Fibroblast of lung (primary cell): Measurements from ENCODE around the gene FHIP2A. TPM values are rescaled to one million over a fixed set of nuclear protein-coding genes. Genes with fewer than 3 reads are reported as not detected.

ENCODE experiments used
- DNase-seq, 2 donors: peaks; one replicate each; pipeline versions ENCODE4 v3.0.0 to v3.0.0-alpha.2; 2010; ENCODE audit warnings: low read depth in 2 of 2
- H2AFZ ChIP-seq: 2 replicates; pipeline ENCODE4 v1.5.1; 2012; ENCODE audit warnings: low read length, control low read depth, inconsistent platforms
- H3K27ac ChIP-seq: 2 replicates; pipeline ENCODE4 v1.5.1; 2011; ENCODE audit warnings: low read length, control low read depth; ENCODE audit not compliant: insufficient read depth
- H3K27me3 ChIP-seq: 2 replicates; pipeline ENCODE4 v1.5.1; 2011; ENCODE audit warnings: mild to moderate bottlenecking, low read length; ENCODE audit not compliant: control insufficient read depth, insufficient read depth
- H3K36me3 ChIP-seq: 2 replicates; pipeline ENCODE4 v1.5.1; 2011; ENCODE audit warnings: low read length; ENCODE audit not compliant: control insufficient read depth, insufficient read depth
- H3K4me1 ChIP-seq: 2 replicates; pipeline ENCODE4 v1.5.1; 2011; ENCODE audit warnings: low read length; ENCODE audit not compliant: control insufficient read depth, insufficient read depth; ENCODE audit errors: extremely low read depth
- H3K4me2 ChIP-seq: 2 replicates; pipeline ENCODE4 v1.5.1; 2011; ENCODE audit warnings: low read length, control low read depth; ENCODE audit not compliant: insufficient read depth; ENCODE audit errors: extremely low read depth
- H3K4me3 ChIP-seq, 4 experiments: fragments of 200-600 bp in 1 of 4; sonication (generic) in 1 of 4; replicated peaks in 1 of 4; 2 replicates each; pipeline ENCODE4 v1.5.1; 2011 to 2016; ENCODE audit warnings: low read length in 4 of 4, low read depth in 3 of 4, mild to moderate bottlenecking in 3 of 4, control low read depth in 2 of 4, inconsistent platforms in 1 of 4, mixed read lengths in 1 of 4; ENCODE audit not compliant: insufficient read depth in 1 of 4; ENCODE audit errors: control extremely low read depth in 1 of 4
- H3K79me2 ChIP-seq: 2 replicates; pipeline ENCODE4 v1.5.1; 2012; ENCODE audit warnings: mild to moderate bottlenecking, low read length, inconsistent platforms; ENCODE audit not compliant: control insufficient read depth, insufficient read depth
- H3K9ac ChIP-seq: 2 replicates; pipeline ENCODE4 v1.5.1; 2011; ENCODE audit warnings: mild to moderate bottlenecking, low read length, control low read depth; ENCODE audit not compliant: insufficient read depth
- H3K9me3 ChIP-seq: 2 replicates; pipeline ENCODE4 v1.5.1; 2012; ENCODE audit warnings: low read depth, low read length; ENCODE audit not compliant: control insufficient read depth, insufficient read depth
- H4K20me1 ChIP-seq: 2 replicates; pipeline ENCODE4 v1.5.1; 2011; ENCODE audit warnings: low read length; ENCODE audit not compliant: control insufficient read depth, insufficient read depth; ENCODE audit errors: extremely low read depth
- EZH2 ChIP-seq: IDR thresholded peaks from 2 replicates; pipeline ENCODE4 v1.5.1; 2012; ENCODE audit warnings: low read length, control low read depth, mild to moderate bottlenecking; ENCODE audit errors: missing control alignments
- polyA plus RNA-seq, 2 donors: library from polyadenylated mRNA; depleted of rRNA in 1 of 2; stranded (reverse) in 1 of 2; unstranded in 1 of 2; fragments of >200 nt; gene quantifications; 2 replicates each; pipeline ENCODE4 v1.2.1, GENCODE V29; 2011 to 2012; ENCODE audit warnings: missing spikeins in 1 of 2
- total RNA-seq: library from RNA; depleted of rRNA; stranded (reverse); fragments of >200 nt; gene quantifications from 2 replicates; pipeline ENCODE4 v1.2.1, GENCODE V29; 2014
- TF ChIP-seq, protein P1 (sequence below), 2 donors: IDR thresholded peaks in 1 of 2; conservative IDR thresholded peaks in 1 of 2; 1 replicate in 1 of 2; 2 replicates in 1 of 2; pipeline ENCODE4 v1.5.1; 2011 to 2012; ENCODE audit warnings: low read length in 2 of 2, control low read depth in 1 of 2, inconsistent platforms in 1 of 2, low read depth in 1 of 2, mild to moderate bottlenecking in 1 of 2

Gene FHIP2A
- total and polyA plus RNA-seq, 2 donors (not counting 1 experiment from before 2014, with no cell fraction given), result 26.1 to 26.6 TPM

DNA sequence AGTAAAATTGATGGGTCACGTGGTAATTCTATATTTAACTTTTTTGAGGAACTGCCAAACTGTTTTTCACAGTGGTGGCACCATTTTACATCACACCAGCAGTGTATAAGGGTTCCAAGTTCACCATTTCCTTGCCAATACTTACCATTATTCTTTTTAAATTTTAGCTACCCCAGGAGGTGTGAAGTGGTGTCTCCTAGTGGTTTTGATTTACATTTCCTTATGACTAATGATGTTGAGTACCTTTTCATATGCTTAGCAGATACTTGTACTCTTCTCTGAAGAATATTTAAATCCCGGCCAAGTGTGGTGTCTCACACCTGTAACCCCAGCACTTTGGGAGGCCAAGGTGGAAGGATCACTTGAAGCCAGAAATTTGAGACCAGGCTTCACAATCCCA lies 28.5 kb downstream of the FHIP2A start:
- Histone ChIP-seq H4K20me1 (no peaks in the 10 kb centered on the region), H3K4me3 (no peak overlapping the region), H3K79me2 (no peaks in the 10 kb centered on the region), H3K27me3 (no peaks in the 10 kb centered on the region), H3K9ac (no peak overlapping the region), H3K36me3 (peaks cover 6% of the 10 kb centered on the region), H3K27ac (no peak overlapping the region), H3K9me3 (no peaks in the 10 kb centered on the region), H2AFZ (no peak overlapping the region), H3K4me1 (peaks cover 3% of the 10 kb centered on the region), H3K4me2 (no peak overlapping the region)
- DNase-seq, result no peak
- TF ChIP-seq, protein P1, sequence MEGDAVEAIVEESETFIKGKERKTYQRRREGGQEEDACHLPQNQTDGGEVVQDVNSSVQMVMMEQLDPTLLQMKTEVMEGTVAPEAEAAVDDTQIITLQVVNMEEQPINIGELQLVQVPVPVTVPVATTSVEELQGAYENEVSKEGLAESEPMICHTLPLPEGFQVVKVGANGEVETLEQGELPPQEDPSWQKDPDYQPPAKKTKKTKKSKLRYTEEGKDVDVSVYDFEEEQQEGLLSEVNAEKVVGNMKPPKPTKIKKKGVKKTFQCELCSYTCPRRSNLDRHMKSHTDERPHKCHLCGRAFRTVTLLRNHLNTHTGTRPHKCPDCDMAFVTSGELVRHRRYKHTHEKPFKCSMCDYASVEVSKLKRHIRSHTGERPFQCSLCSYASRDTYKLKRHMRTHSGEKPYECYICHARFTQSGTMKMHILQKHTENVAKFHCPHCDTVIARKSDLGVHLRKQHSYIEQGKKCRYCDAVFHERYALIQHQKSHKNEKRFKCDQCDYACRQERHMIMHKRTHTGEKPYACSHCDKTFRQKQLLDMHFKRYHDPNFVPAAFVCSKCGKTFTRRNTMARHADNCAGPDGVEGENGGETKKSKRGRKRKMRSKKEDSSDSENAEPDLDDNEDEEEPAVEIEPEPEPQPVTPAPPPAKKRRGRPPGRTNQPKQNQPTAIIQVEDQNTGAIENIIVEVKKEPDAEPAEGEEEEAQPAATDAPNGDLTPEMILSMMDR (conservative IDR thresholded peaks at IDR 0.05 in 1 of 2, IDR thresholded peaks at IDR 0.05 in 1 of 2; ENCODE audit: low read depth in 1 of 2, low read length in 2 of 2), result no peak
- TF ChIP-seq EZH2, result no peak

GRCh38 chr10:114851336-114851735 lies 29.8 kb downstream of the FHIP2A start:
- no peak overlapping the region for H3K4me3 ChIP-seq
- H3K36me3 ChIP-seq, result peaks cover 2% of the 10 kb centered on the region

GRCh38 chr10:114852197-114852596 lies 30.6 kb downstream of the FHIP2A start:
- Histone ChIP-seq H3K4me3 (no peak overlapping the region), H2AFZ (no peak overlapping the region), H3K27me3 (no peaks in the 10 kb centered on the region), H3K9me3 (no peaks in the 10 kb centered on the region), H3K4me1 (peaks cover 13% of the 10 kb centered on the region), H3K27ac (no peak overlapping the region), H3K4me2 (no peak overlapping the region), H3K9ac (no peak overlapping the region), H3K36me3 (peaks cover 2% of the 10 kb centered on the region), H3K79me2 (no peaks in the 10 kb centered on the region), H4K20me1 (no peaks in the 10 kb centered on the region)
- DNase-seq, result no peak
- no peak for TF ChIP-seq EZH2
- TF ChIP-seq, protein P1 (conservative IDR thresholded peaks at IDR 0.05 in 1 of 2, IDR thresholded peaks at IDR 0.05 in 1 of 2; ENCODE audit: low read depth in 1 of 2, low read length in 2 of 2), result no peak

More at GRCh38 chr10:114851336-114851735, 29.8 kb downstream of the FHIP2A start:
- Histone ChIP-seq H3K4me2 (no peak overlapping the region), H2AFZ (no peak overlapping the region), H3K27me3 (no peaks in the 10 kb centered on the region), H3K9me3 (no peaks in the 10 kb centered on the region), H3K27ac (no peak overlapping the region), H4K20me1 (no peaks in the 10 kb centered on the region), H3K79me2 (no peaks in the 10 kb centered on the region), H3K9ac (no peak overlapping the region), H3K4me1 (peaks cover 9% of the 10 kb centered on the region)
- TF ChIP-seq, protein P1 (conservative IDR thresholded peaks at IDR 0.05 in 1 of 2, IDR thresholded peaks at IDR 0.05 in 1 of 2; ENCODE audit: low read depth in 1 of 2, low read length in 2 of 2), result no peak
- no peak for TF ChIP-seq EZH2
- no peak for DNase-seq
